ENCODE measurements around the gene MAD2L1BP.
"Not testable (repeated sequence)": the region's sequence is repeated elsewhere in the genome, so short reads cannot be mapped to it uniquely, and the experiment has no call there.

Gene MAD2L1BP, protein sequence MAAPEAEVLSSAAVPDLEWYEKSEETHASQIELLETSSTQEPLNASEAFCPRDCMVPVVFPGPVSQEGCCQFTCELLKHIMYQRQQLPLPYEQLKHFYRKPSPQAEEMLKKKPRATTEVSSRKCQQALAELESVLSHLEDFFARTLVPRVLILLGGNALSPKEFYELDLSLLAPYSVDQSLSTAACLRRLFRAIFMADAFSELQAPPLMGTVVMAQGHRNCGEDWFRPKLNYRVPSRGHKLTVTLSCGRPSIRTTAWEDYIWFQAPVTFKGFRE

GRCh38 chr6:43635387-43636307 is at the start of gene MAD2L1BP:
Gene MAD2L1BP, plus strand, starts transcription at chr6:43635840. Its CDS starts 36 bp downstream, at chr6:43635876.
- DNase-seq, result peak; percentile 77

GRCh38 chr6:43588194-43588593 is 47.4 kb upstream of the MAD2L1BP start:
- no peak for DNase-seq

DNA sequence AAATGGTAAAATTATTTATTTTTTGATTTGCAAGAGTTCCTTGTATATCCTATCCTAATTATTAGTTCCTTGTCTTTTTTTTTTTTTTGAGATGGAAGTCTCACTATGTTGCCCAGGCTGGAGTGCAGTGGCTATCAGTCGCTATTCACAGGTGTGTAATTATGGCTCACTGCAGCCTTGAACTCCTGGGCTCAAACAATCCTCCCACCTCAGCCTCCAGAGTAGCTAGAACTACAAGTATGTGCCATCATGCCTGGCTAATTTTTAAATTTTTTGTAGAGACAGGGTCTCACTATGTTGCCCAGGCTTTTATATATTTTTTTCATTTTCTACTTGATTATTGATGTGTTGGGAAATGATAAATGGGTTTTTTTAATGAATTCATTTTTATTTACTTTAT is 46.1 kb upstream of the MAD2L1BP start:
- not testable (repeated sequence) for DNase-seq

DNA sequence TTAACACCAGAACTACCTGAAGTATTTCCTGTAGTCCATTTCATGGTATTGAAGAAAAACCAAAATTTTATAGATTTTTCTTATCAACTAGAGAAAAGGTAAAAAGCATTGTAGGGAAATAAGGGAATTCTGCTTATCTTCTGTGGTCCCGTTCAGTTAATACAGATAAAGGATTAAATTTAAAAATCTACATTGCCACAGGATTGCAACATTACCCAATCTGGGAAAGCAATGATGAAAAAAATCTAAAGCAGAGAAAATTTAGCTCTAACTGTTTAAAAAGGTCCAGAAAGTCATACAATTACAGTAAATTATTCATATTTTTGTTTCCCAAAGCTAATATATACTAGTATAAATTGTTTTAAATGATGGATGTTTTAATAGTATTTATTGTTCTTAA is 41.7 kb upstream of the MAD2L1BP start:
- DNase-seq, result no peak

GRCh38 chr6:43600595-43600994 is 35.0 kb upstream of the MAD2L1BP start:
- no peak for DNase-seq

GRCh38 chr6:43604174-43604573 is 31.5 kb upstream of the MAD2L1BP start:
- DNase-seq, result no peak

DNA sequence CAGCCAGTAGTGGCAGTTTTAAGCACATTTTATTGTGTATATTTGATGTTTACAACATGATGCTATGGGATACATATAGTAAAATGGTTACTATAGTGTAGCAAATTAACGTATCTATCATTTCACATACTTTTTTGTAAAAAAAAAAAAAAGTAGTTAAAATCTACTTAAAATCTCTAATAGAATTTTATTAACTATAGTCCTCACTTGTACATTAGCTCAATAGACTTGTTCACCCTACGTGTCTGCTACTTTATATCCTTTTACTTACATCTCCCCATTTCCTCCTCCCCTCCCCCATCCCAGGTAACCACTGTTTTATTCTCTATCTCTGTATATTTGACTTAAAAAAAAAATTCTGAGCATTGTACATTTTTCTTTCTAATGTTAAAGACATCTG is 29.6 kb upstream of the MAD2L1BP start:
- no peak for DNase-seq

DNA sequence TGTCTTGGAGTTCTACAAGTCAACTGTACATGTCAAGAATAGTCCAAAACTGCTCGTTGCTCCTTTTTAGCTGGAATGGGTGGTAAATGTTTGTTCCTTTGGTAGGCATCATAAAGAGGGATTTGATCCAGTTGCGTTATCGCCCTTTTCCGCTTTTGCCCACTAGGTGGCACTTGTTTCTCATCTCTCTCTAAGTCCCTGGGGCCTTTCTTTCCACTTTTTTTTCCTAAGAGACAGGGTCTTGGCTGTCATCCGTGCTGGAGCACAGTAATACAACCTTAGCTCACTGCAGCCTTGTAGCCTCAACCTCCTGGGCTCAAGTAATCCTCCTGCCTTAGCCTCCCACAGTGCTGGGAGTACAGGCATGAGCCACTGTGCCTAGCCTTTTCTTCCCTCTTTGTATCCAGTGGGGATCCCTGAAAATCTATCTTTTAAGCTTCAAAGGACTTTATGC is 27.3 kb upstream of the MAD2L1BP start:
- DNase-seq, result peak; percentile 81

DNA sequence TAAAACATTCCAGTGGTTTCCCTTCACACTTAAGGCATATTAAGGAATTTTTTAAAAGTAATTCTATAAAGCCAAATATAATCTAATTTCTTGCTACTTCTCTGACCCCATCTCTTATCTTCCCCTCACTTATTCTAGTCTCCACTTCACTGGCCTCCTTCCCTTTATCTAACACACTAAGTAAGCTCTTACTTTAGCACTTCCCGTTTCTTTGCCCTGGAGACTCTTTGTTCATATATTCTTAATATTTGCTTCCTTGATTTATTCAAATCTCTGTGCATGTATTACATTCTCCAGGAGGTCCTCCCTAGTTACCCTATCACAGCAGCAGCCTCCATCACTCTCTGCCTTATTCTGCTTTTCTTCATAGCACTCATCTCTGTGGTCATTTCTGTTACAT is 26.8 kb upstream of the MAD2L1BP start:
- DNase-seq, result no peak

GRCh38 chr6:43609402-43609801 is 26.2 kb upstream of the MAD2L1BP start:
- no peak for DNase-seq

DNA sequence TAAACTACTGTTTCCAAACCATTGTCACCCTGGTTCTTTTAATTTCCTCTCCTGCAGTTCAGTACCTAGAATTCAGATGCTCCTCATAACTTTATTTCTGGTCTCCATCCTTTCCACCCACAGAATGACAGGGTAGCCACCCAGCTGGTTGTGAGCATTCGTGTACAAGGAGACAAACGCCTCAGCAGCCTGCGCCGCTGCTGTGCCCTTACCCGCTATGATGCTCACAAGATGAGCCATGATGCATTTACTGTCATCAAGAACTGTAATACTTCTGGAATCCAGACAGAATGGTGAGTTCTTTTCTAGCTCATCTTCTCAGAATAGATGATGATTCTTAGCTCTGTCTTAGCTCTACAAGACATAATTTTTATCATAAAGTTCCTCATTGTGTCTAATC is 25.2 kb upstream of the MAD2L1BP start:
- DNase-seq, result no peak

DNA sequence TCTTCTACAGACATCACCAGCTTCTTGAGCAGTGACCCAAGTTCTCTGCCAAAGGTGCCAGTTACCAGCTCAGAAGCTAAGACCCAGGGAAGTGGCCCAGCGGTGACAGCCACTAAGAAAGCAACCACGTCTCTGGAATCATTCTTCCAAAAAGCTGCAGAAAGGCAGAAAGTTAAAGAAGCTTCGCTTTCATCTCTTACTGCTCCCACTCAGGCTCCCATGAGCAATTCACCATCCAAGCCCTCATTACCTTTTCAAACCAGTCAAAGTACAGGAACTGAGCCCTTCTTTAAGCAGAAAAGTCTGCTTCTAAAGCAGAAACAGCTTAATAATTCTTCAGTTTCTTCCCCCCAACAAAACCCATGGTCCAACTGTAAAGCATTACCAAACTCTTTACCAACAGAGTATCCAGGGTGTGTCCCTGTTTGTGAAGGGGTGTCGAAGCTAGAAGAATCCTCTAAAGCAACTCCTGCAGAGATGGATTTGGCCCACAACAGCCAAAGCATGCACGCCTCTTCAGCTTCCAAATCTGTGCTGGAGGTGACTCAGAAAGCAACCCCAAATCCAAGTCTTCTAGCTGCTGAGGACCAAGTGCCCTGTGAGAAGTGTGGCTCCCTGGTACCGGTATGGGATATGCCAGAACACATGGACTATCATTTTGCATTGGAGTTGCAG is 21.8 kb upstream of the MAD2L1BP start:
- no peak for DNase-seq

GRCh38 chr6:43614396-43614730 is 21.3 kb upstream of the MAD2L1BP start:
- no peak for DNase-seq

DNA sequence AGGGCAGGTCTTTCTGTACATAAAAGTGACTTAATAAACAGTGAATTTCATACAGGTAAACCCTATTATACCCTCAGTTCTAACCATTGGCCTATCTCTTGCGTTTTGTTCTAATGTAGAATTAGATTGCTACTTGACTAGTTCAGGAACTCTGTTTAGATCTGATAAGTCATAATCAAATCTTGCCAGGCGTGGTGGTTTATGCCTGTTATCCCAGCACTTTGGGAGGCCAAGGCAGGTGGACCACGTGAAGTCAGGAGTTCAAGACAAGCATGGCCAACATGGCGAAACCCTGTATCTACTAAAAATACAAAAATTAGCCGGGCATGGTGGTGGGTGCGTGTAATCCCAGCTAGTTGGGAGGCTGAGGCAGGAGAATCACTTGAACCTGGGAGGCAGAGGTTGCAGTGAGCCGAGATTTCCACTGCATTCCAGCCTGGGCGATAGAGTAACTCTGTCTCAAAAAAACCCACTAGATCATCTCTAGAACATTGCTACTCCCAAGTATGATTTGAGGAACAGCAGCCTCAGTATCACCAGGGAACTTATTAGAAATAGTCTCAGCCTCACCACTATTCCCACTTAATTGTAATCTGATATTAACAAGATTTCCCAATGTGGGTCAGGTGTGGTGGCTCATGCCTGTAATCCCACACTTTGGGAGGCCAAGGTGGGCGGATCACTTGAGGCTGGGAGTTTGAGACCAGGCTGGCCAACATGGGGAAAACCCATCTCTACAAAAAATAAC is 18.7 kb upstream of the MAD2L1BP start:
- no peak for DNase-seq

DNA sequence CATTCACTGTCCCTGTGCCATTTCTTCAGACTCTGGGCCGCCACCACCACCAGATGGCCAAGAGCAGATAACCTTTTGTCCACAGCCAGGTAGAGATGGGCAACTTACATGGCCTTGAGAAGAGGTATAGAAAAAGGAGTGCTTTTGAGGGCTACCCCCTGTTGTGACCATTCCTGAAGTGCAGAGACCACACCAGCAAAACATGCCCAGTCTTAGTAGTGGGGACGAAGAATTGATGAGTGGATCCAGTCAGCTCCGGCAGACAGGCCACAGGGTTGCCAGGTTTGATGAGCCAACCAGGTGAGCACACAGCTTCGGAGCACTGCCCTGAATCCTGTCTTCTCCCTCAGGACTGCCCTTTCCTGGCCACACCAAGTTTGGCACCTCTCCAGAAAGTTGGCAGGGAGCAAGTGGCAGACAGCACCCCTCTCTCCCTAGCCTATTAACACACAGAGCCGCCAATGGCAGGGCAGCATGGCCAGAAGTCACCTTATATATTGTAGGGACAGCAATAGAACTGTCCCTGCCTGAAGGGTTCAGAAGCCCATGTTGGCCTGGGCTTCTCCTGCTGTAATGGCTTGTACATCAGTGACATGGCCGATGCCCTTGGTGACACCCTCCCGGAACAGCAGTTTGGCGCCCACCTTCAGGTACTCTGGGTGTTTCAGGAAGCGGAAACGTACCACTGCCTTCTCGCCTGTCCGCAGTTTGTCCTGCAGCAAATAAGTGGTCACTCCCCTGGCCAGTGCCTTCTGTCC is 14.4 kb upstream of the MAD2L1BP start:
- no peak for DNase-seq

- DNase-seq, result no peak
These were observed 13.8 kb upstream of the MAD2L1BP start for GRCh38 chr6:43621836-43622180.

DNA sequence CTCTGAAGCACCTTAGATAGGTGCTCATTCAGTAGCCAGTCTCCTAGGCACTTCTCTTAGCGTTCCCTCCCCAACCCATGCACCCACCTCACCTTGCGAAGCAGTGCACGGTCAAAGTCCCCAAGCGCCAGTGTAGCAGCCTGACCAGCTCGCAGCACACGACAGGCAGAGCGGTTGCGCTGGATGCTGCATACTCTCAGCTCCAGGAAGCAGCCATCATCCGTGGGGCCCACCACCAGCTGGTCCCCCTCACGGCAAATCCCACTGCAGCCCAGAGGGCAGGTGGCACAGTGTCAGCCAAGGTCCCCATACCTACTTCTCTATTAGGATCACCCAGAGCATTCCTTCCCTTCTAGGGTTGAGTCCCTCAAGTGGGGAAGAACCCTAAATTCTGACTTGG is 13.1 kb upstream of the MAD2L1BP start:
- no peak for DNase-seq

- no peak for DNase-seq
These were observed 11.5 kb upstream of the MAD2L1BP start for GRCh38 chr6:43623880-43624785.

DNA sequence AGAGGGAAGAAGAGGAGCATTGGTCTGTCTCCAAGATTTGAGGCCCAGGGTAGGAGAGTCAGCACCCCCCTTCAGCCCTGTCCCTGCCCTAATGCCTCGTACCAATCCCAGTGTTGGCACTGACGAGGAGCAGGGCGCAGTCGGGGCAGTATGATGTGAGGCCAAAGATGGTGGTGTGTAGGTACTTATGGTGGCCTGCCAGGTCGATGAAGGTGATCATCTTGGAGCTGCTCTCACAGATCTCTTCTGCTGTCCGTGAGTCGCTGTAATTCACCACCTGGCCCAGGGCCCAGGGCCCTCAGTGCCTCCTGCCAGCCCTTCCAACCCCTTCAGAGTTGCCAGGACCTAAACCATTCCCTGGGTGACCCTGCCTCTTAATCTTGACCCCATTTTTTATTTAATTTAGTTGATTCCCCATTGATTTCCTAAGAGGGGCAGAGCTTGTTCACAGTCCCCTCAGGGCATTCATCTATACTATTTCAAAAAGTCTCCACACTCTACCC is 10.8 kb upstream of the MAD2L1BP start:
- DNase-seq, result no peak

- no peak for DNase-seq
These were observed 10.1 kb upstream of the MAD2L1BP start for GRCh38 chr6:43625393-43625992.
